ENCODE results near the gene MCF2L. TPM values are rescaled to one million over a fixed set of nuclear protein-coding genes. Genes with fewer than 3 reads are reported as not detected.

The MCF2L gene
- total RNA-seq, 4 donors from 2014 or later = 10.2 to 25.4 (median 16.9) TPM

- 83 to 95% methylated on average over 5 to 9 of the region's 24 CpGs for WGBS, 2 donors
- intact Hi-C loops (cut with DNase I) = no loop called here
- H3K36me3 ChIP-seq = peaks cover 0 to 74% (median 0%) of the 10 kb centered on the region in 3 donors
- H3K27me3 ChIP-seq = no peaks in the 10 kb centered on the region
- peaks cover 0 to 12% (median 0%) of the 10 kb centered on the region in 3 donors for H3K4me1 ChIP-seq
- no peaks in the 10 kb centered on the region for H3K9me3 ChIP-seq
- H3K4me3 ChIP-seq = no peak overlapping the region
- H3K27ac ChIP-seq = no peak overlapping the region
- DNase-seq = no peak
- TF ChIP-seq POLR2A (IDR thresholded peaks at IDR 0.05) (no peak), CTCF (IDR thresholded peaks at IDR 0.05) (no peak)
Measured at GRCh38 chr13:113084943-113085540, 116.0 kb downstream of the MCF2L start.

DNA sequence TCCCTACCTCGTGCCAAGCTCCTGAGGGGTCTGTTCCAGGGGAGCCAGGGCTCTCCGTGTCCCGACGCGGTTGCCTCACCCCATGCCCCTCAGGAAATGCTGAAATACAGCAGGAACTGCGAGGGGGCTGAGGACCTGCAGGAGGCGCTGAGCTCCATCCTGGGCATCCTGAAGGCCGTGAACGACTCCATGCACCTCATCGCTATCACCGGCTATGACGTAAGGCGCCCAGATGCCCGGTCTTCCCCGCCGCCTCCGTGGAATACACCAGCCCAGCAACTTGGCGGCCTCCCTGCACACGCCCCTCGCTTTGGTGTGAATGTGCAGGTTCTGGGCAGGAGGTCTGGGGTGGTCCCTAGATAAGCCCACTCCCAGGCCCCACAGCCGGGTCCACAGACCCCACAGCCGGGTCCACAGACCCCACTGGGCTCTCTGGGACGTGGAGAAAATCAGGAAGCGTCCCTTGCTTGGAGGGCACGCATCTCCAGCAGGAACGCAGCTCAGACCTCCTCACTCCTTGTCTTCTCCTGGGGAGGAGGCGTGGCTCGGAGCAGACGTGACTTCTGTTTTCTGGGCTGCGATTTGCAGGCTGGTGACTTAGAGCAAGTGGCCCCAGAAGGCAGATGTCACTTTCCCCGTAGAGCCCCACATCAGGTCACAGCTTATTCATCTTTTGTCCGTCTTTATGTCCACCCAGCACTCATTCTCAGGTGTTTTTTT is 117.2 kb downstream of the MCF2L start:
- no peak for DNase-seq
- intact Hi-C loops (cut with DNase I) = no loop called here
- H3K4me1 ChIP-seq = peaks cover 0 to 12% (median 0%) of the 10 kb centered on the region in 3 donors

DNA sequence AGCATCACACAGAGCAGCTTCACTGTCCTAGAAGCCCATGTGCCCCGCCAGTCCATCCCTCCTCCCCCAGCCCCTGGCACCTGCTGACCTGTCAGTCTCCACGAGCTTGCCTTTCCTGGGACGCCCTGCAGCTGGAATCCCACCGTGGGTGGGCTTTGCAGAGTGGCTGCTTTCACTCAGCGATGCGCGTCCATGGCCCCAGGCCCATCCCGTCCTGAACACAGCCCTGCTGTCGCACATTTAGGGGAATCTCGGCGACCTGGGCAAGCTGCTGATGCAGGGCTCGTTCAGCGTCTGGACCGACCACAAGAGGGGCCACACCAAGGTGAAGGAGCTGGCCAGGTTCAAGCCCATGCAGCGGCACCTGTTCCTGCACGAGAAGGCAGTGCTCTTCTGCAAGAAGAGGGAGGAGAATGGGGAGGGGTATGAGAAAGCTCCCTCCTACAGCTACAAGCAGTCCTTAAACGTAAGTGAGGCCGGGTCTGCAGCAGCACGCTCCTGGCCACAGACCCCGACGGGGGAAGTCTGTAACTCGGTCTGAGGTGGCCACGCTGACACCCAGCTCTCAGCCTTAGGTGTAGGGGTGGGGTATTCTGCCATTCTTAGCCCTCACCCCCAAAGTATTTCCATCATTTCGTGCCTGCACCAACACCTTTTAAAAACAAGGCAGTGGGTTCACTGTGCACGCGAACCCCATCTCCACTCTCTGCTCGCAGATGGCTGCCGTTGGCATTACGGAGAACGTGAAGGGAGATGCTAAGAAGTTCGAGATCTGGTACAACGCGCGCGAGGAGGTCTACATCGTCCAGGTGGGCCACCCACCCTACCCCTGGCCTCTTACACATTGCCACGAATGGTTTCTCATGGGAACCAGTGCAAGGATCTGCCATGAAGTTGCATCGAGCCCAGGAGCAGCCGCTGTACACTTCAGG is 118.2 kb downstream of the MCF2L start:
- Histone ChIP-seq H3K36me3 (peaks cover 0 to 78% (median 0%) of the 10 kb centered on the region in 3 donors), H3K27ac (no peak overlapping the region), H3K9me3 (no peaks in the 10 kb centered on the region), H3K27me3 (no peaks in the 10 kb centered on the region), H3K4me3 (no peak overlapping the region), H3K4me1 (peaks cover 0 to 12% (median 0%) of the 10 kb centered on the region in 3 donors)
- no peak for DNase-seq
- 89 to 92% methylated on average over 16 to 19 of the region's 39 CpGs for WGBS, 2 donors
- TF ChIP-seq POLR2A (IDR thresholded peaks at IDR 0.05) (no peak), CTCF (IDR thresholded peaks at IDR 0.05) (no peak)
- intact Hi-C loops (cut with DNase I) = no loop called here

More for the DNA sequence above, 117.2 kb downstream of the MCF2L start:
- H3K9me3 ChIP-seq = no peaks in the 10 kb centered on the region
- H3K27me3 ChIP-seq = no peaks in the 10 kb centered on the region
- TF ChIP-seq POLR2A (IDR thresholded peaks at IDR 0.05) (no peak), CTCF (IDR thresholded peaks at IDR 0.05) (no peak)
- H3K4me3 ChIP-seq = no peak overlapping the region
- no peak overlapping the region for H3K27ac ChIP-seq
- H3K36me3 ChIP-seq = peaks cover 0 to 80% (median 0%) of the 10 kb centered on the region in 3 donors
- WGBS, 2 donors = 82 to 86% methylated on average over 18 to 21 of the region's 32 CpGs

DNA sequence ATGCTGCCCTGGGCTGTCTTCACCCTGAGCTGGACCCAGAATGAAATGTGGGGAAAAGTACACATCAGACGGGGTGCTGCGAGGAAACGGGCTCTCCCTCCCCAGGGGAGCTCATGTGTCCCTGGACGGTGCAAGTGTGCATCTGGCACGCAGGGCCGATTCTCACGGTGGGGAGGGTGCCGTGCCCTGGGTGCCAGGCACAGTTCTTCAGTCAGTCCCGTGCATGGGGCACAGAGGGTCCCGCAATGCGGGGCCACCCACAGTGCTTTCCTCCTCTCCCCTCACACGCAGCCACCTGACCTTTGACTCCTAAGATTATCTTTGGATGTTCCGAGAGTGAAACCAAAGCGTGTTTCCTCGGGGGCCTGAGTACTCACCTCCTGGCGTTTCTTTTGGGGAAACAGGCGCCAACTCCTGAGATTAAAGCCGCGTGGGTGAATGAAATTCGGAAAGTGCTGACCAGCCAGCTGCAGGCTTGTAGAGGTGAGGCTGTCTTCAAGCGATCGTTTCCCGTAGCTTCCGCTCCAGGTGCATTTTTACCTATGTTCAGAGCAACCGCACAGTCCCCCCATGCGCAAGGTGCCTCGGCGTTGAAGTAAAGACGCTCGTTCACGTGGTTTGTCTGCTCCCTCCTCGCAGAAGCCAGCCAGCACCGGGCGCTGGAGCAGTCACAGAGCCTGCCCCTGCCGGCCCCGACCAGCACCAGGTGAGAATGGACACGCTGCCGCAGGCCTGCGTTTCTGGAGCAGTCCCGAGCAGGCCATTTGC is 119.1 kb downstream of the MCF2L start:
- Histone ChIP-seq H3K27me3 (no peaks in the 10 kb centered on the region), H3K4me1 (peaks cover 0 to 8% (median 0%) of the 10 kb centered on the region in 3 donors), H3K36me3 (peaks cover 0 to 70% (median 0%) of the 10 kb centered on the region in 3 donors), H3K9me3 (no peaks in the 10 kb centered on the region), H3K27ac (no peak overlapping the region), H3K4me3 (no peak overlapping the region)
- intact Hi-C loops (cut with DNase I) = no loop called here
- DNase-seq = no peak
- no peak for TF ChIP-seq CTCF (IDR thresholded peaks at IDR 0.05)
- no peak for TF ChIP-seq POLR2A (IDR thresholded peaks at IDR 0.05)
- WGBS, 2 donors = 84 to 89% methylated on average over 24 to 36 of the region's 40 CpGs
